Caco-2 (cell line): ENCODE measurements around the gene UTP15. TPM values are rescaled to one million over a fixed set of nuclear protein-coding genes. Genes with fewer than 3 reads are reported as not detected.
A peak's percentile ranks its signal among the peaks of the same experiment; 100 is the strongest.

Source experiments
- BruUV-seq: library from RNA; stranded (reverse); fragments of 400-500 nt; replicated peaks from 2 replicates; lab custom pipeline; 2021; lab: Mats Ljungman, UMichigan
- CTCF ChIA-PET: fragments of 300-600 bp; sonication (Branson Sonifier 250); formaldehyde crosslinking; loops from one replicate; lab custom pipeline; 2022; ENCODE audit warnings: antibody characterized with exemption; lab: Charles Lee
- POLR2A ChIA-PET: fragments of 300-600 bp; sonication (Branson Sonifier 250); formaldehyde crosslinking; loops from one replicate; lab custom pipeline; 2022; ENCODE audit warnings: antibody characterized with exemption; lab: Charles Lee
- DNase-seq, 2 experiments: peaks; one replicate each; pipeline versions ENCODE4 v3.0.0 to v3.0.0-alpha.2; 2020 to 2022
- H3K27me3 ChIP-seq: replicated peaks from 2 replicates; pipeline ENCODE4 v1.6.0; 2011; ENCODE audit warnings: low read length; ENCODE audit not compliant: control insufficient read depth, insufficient read depth
- H3K36me3 ChIP-seq: 2 replicates; pipeline ENCODE4 v1.5.1; 2011; ENCODE audit warnings: low read length; ENCODE audit not compliant: control insufficient read depth, insufficient read depth
- H3K4me1 ChIP-seq: fragments of 250-450 bp; sonication (Bioruptor Pico); 2 replicates; pipeline ENCODE4 v1.5.1; 2020; ENCODE audit warnings: mild to moderate bottlenecking
- H3K4me3 ChIP-seq: 2 replicates; pipeline ENCODE4 v1.5.1; 2011; ENCODE audit warnings: low read depth, mild to moderate bottlenecking, control low read depth, low read length
- H3K9me3 ChIP-seq: fragments of 250-450 bp; sonication (Bioruptor Pico); 2 replicates; pipeline ENCODE4 v1.5.1; 2020; ENCODE audit warnings: mild to moderate bottlenecking, moderate library complexity
- H3K27ac Mint-ChIP-seq: one replicate; pipeline ENCODE4 v1.8.0; 2022; ENCODE audit warnings: mixed read lengths; ENCODE audit not compliant: unreplicated experiment
- H3K27me3 Mint-ChIP-seq: one replicate; pipeline ENCODE4 v1.8.0; 2022; ENCODE audit warnings: mixed read lengths; ENCODE audit not compliant: insufficient read depth, unreplicated experiment
- H3K36me3 Mint-ChIP-seq: one replicate; pipeline ENCODE4 v1.8.0; 2022; ENCODE audit warnings: mild to moderate bottlenecking, mixed read lengths; ENCODE audit not compliant: insufficient read depth, unreplicated experiment
- H3K4me1 Mint-ChIP-seq: one replicate; pipeline ENCODE4 v1.8.0; 2022; ENCODE audit warnings: low read depth, mixed read lengths; ENCODE audit not compliant: unreplicated experiment
- H3K4me3 Mint-ChIP-seq: one replicate; pipeline ENCODE4 v1.8.0; 2022; ENCODE audit warnings: mild to moderate bottlenecking, moderate library complexity, mixed read lengths; ENCODE audit not compliant: unreplicated experiment
- H3K9me3 Mint-ChIP-seq: one replicate; pipeline ENCODE4 v1.8.0; 2022; ENCODE audit warnings: mixed read lengths; ENCODE audit not compliant: unreplicated experiment
- intact Hi-C: fragments of 100-400 bp; cut with micrococcal nuclease; formaldehyde crosslinking; loops from one replicate; pipeline ENCODE4 v1.10.0; 2022; ENCODE audit not compliant: unreplicated experiment
- total RNA-seq: library from RNA; stranded (reverse); gene quantifications from 2 replicates; pipeline ENCODE4 v1.2.3, GENCODE V29; 2022
- TF ChIP-seq, protein P1 (sequence below), 2 experiments: fragments of 200-600 bp in 1 of 2; IDR thresholded peaks; 1 replicate in 1 of 2; 2 replicates in 1 of 2; pipeline versions ENCODE4 v1.5.1 to v1.8.0; 2011 to 2022; ENCODE audit warnings: antibody characterized with exemption in 1 of 2, control low read depth in 1 of 2, inconsistent platforms in 1 of 2, low read depth in 1 of 2, low read length in 1 of 2, mild to moderate bottlenecking in 1 of 2, moderate library complexity in 1 of 2; ENCODE audit not compliant: insufficient read depth in 1 of 2, severe bottlenecking in 1 of 2, unreplicated experiment in 1 of 2

UTP15 gene
- total RNA-seq, 1 experiment from 2014 or later = 29.1 TPM

DNA sequence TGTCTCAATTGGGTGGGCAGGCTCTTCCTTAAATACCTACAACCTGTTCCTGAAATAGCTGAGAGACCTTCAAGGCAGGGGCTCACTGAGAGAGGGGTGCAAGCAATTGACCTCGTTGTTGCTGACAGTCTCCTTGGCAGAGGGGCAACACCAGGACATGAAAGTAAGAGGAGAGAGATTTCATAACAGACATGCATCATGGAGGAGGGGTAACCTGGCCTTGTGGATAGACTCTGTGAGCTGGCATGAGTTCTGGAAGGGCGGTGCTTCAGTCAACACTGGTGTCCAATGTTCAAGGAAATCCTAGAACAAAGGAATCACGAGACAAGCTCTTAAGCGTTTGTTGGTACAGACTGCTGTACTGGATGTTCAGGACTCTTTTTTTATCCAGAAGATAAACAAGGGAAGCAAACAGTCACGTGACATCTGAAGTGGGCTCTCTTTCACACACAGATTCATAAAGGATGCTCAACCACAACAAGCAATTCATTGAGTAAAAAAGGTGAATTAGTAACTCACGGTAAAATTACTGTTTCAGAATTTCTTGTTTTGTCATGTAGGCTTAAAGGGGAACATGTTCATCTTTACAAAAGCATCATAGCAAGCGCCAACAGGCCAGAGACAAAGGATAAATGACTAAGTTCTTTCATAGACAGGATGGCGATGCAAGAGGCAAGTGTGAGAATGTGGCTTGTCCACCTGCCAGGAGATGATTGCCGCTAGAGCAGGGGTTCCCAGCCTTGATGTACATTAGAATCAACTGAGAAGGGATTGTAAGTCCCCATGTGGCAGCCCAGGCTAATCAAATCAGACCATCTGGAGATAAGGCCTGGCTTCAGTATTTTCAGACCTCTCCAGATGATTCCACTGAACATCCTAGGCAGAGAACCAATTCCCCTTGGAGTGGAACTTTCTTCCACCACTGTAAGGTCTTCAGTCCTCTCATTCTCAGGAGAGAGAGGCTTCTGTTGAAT, 20.8 kb upstream of the UTP15 start:
- CTCF ChIA-PET = no interaction called here
- H3K27ac Mint-ChIP-seq = peak overlapping the region; percentile 28

DNA sequence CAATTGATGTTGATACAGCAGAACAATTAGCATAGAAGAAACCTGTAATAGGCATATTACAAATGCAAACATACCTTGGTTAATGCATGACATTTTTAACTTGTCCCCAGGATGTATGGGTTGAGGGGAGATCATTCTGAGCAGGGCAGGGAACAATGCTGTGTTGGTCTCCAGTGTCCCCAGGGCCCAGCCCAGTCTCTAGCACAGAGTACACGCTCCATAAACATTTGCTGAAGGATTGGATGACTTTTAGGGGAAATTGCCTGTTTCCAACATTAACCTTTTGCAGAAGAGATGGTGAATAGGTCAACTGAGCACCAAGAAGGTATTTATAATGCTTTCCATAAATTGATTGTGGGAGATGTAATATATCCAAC, 20.2 kb upstream of the UTP15 start:
- no peaks in the 10 kb centered on the region for H3K9me3 Mint-ChIP-seq
- Histone ChIP-seq H3K27me3 (no peaks in the 10 kb centered on the region), H3K4me3 (no peak overlapping the region), H3K4me1 (peaks cover 26% of the 10 kb centered on the region), H3K9me3 (no peaks in the 10 kb centered on the region), H3K36me3 (no peaks in the 10 kb centered on the region)
- intact Hi-C loops = no loop called here
- H3K27me3 Mint-ChIP-seq = no peaks in the 10 kb centered on the region
- H3K36me3 Mint-ChIP-seq = peaks cover 4% of the 10 kb centered on the region
- CTCF ChIA-PET = no interaction called here
- peaks cover 24% of the 10 kb centered on the region for H3K4me1 Mint-ChIP-seq
- H3K27ac Mint-ChIP-seq = no peak overlapping the region
- POLR2A ChIA-PET = no interaction called here
- no TSS peak for BruUV-seq
- H3K4me3 Mint-ChIP-seq = no peak overlapping the region
- TF ChIP-seq, protein P1, sequence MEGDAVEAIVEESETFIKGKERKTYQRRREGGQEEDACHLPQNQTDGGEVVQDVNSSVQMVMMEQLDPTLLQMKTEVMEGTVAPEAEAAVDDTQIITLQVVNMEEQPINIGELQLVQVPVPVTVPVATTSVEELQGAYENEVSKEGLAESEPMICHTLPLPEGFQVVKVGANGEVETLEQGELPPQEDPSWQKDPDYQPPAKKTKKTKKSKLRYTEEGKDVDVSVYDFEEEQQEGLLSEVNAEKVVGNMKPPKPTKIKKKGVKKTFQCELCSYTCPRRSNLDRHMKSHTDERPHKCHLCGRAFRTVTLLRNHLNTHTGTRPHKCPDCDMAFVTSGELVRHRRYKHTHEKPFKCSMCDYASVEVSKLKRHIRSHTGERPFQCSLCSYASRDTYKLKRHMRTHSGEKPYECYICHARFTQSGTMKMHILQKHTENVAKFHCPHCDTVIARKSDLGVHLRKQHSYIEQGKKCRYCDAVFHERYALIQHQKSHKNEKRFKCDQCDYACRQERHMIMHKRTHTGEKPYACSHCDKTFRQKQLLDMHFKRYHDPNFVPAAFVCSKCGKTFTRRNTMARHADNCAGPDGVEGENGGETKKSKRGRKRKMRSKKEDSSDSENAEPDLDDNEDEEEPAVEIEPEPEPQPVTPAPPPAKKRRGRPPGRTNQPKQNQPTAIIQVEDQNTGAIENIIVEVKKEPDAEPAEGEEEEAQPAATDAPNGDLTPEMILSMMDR (IDR thresholded peaks at IDR 0.05; ENCODE audit: insufficient read depth in 1 of 2, low read depth in 1 of 2, low read length in 1 of 2, severe bottlenecking in 1 of 2, unreplicated experiment in 1 of 2) = no peak
- no peak for DNase-seq

More for the DNA sequence above, 20.8 kb upstream of the UTP15 start:
- POLR2A ChIA-PET = interaction anchor here (1.0 kb wide), 1 partner anchor 20 kb away, joined by 3 read pairs; no protein-coding TSS in a partner anchor
- Mint-ChIP-seq H3K27me3 (no peaks in the 10 kb centered on the region), H3K4me1 (peaks cover 24% of the 10 kb centered on the region), H3K4me3 (no peak overlapping the region), H3K9me3 (no peaks in the 10 kb centered on the region), H3K36me3 (peaks cover 4% of the 10 kb centered on the region)
- TF ChIP-seq, protein P1 (IDR thresholded peaks at IDR 0.05; ENCODE audit: insufficient read depth in 1 of 2, low read depth in 1 of 2, low read length in 1 of 2, severe bottlenecking in 1 of 2, unreplicated experiment in 1 of 2) = no peak
- intact Hi-C loops = no loop called here
- Histone ChIP-seq H3K27me3 (no peaks in the 10 kb centered on the region), H3K4me3 (no peak overlapping the region), H3K36me3 (no peaks in the 10 kb centered on the region), H3K9me3 (no peaks in the 10 kb centered on the region), H3K4me1 (peaks cover 26% of the 10 kb centered on the region)
- DNase-seq = peak; percentile 57 to 76
- BruUV-seq = no TSS peak

DNA sequence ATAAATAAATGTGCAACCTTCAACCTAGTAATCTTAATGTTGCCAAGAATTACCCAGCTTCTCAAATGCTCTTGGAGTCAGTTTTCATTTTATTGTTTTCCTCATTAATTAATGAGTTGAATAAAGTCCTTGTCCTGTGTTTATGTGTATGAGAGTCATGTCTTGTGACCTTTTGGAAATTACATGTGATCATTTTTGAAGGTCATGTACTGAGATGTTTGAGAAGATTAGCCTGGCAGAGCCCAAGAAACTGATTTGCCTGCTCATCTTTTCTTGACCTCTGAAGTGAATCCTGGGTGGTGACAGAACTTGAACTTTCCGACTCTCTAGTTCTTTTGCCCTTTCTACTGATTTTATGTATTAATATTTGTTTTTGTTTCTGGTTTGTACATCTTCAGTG, 15.5 kb upstream of the UTP15 start:
- BruUV-seq = no TSS peak
- intact Hi-C loops = no loop called here
- TF ChIP-seq, protein P1 (IDR thresholded peaks at IDR 0.05; ENCODE audit: insufficient read depth in 1 of 2, low read depth in 1 of 2, low read length in 1 of 2, severe bottlenecking in 1 of 2, unreplicated experiment in 1 of 2) = no peak
- Mint-ChIP-seq H3K36me3 (no peaks in the 10 kb centered on the region), H3K27me3 (no peaks in the 10 kb centered on the region), H3K4me1 (peaks cover under 1% of the 10 kb centered on the region), H3K27ac (no peak overlapping the region), H3K4me3 (no peak overlapping the region), H3K9me3 (no peaks in the 10 kb centered on the region)
- no peak for DNase-seq
- Histone ChIP-seq H3K4me1 (0 out of 2 replicates have a peak, but pooled peaks cover under 1% of the 10 kb centered on the region), H3K4me3 (no peak overlapping the region), H3K9me3 (no peaks in the 10 kb centered on the region), H3K36me3 (no peaks in the 10 kb centered on the region), H3K27me3 (no peaks in the 10 kb centered on the region)
- POLR2A ChIA-PET = no interaction called here
- CTCF ChIA-PET = no interaction called here
